GM21515 (cell line): ENCODE measurements around the gene EDAR.

Experiments used
- ATAC-seq: cut with Tn5 transposase; IDR thresholded peaks from one replicate; pipeline ENCODE4 v1.9.1; 2021; ENCODE audit not compliant: unreplicated experiment

EDAR gene

GRCh38 chr2:108911807-108912628 is 77.0 kb downstream of the EDAR start:
- ATAC-seq, result no peak

GRCh38 chr2:108911401-108911800 is 77.6 kb downstream of the EDAR start:
- no peak for ATAC-seq

- no peak for ATAC-seq
Measured at GRCh38 chr2:108910541-108911396, 78.3 kb downstream of the EDAR start.

DNA sequence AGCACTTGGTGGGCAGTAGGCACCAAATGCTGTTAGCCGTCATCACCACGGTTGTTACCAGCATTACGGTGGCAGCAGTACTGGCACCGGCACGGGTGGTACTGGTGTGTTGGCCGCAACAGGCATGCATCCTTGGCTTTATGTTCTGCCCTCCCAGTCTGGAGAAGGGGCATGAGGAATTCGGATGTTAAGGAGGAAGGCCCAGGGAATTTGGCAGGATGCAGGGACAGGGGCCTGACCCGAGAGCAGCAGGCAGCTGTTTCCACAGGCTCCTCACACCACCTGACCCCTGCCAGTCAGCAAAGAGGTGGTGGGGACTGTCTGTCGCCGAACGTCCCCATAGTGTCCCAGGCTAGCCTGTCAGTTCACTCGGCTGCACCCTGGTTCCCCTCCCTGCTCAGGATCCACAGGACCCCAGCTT is 79.0 kb downstream of the EDAR start:
- ATAC-seq, result no peak

GRCh38 chr2:108909275-108909823 is 79.7 kb downstream of the EDAR start:
- ATAC-seq, result no peak

DNA sequence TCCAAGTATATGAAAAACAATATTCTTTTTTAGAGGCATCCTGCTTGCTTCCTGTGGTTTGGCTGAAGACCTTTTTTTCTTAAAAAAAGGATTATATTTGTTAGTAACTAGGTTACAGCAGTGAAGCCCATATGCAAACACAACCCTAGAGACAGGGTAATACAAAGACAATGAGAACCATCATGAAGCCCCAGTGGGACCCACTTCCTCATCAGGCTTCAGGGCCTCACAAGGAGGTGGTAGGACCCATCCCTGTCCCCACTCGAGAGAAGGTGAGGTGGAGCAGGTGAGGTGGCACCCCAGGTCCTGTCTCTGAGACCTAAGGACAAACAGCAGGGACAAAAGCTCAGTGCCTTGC is 80.3 kb downstream of the EDAR start:
- no peak for ATAC-seq

DNA sequence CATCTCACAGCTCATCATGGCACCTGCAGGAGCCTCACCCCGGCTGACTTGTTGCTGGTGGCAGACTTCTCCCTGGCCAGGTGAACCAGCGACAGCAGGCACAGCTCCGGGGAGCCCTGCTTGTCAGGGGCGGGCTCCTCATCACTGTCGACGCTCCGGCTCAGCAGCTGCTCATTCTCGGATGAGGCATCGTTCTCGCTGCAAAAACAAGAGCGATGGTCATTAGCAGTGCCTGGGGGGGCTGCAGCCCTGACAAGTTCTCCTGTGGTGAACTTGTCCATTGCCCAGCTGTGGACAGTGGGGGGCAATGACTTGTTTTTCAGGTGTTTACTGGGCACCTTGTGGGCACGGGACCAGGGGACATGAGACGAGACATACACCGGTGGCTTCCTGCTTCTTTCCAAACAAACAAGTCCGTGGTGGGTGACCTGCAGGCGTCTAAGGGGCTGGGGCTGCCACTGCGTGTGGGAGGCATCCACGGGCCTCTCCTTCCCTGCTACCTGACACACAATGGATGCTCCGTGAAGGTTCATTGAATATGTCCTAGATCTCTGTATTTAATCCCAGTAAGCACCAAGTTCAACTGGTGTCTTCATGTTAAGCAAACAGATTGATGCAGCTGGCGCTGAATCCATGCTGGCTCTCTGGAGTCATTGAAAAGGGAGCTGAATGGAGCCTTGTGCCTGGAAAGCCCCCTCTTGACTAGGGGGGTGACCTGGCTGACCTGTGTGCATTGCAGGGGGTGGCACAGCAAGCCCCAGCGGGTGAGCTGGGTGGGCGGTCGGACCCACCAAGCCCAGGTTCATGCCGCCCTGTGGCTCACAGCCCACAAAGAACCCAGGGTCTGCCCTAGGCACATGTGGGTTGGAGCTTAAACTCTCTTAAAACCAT is 81.0 kb downstream of the EDAR start:
- no peak for ATAC-seq

- no peak for ATAC-seq
Measured at GRCh38 chr2:108906403-108907077, 82.5 kb downstream of the EDAR start.

GRCh38 chr2:108905906-108906305 is 83.1 kb downstream of the EDAR start:
- ATAC-seq, result no peak

DNA sequence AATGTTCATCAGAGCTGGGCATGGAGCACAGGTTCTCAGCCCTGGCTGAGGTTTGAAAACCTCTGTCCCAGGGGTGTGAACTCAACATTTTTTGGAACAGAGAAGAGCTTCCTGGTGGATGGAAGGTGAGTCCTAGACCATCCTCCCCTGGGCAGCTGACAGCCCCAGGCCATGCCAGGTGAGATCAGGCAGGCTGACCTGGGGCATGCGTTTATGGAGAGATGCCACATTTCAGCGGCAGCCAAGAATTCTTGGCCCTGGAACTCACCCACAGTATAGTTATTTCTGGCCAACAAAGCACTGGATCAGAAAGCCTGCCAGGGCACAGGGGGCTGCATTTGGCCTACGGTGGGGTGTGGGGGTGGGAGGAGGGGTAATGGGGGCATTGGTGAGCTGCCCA is 83.8 kb downstream of the EDAR start:
- no peak for ATAC-seq

DNA sequence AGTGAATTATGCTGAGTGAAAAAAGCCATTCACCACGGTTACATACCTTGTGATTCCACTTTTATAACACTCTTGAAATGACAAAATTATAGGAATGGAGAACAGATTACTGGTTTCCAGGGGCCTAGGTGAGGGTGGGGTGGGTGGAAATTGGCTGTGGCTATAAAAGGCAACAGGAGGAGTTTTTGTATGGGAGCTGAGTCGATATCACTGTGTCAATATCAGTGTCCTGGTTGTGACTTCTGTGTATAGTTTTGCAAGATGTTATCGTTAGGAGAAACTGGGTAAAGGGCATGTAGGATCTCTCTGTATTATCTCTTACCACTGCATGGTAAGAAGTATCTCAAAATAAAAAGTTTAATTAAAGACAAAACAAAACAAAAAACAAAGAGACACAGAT is 84.3 kb downstream of the EDAR start:
- no peak for ATAC-seq

- ATAC-seq, result no peak
Measured at GRCh38 chr2:108898315-108899082, 90.5 kb downstream of the EDAR start.

- no peak for ATAC-seq
Measured at GRCh38 chr2:108896741-108897140, 92.3 kb downstream of the EDAR start.

- ATAC-seq, result no peak
Measured at GRCh38 chr2:108895188-108895587, 93.8 kb downstream of the EDAR start.

GRCh38 chr2:108894766-108895165 is 94.3 kb downstream of the EDAR start:
- no peak for ATAC-seq

DNA sequence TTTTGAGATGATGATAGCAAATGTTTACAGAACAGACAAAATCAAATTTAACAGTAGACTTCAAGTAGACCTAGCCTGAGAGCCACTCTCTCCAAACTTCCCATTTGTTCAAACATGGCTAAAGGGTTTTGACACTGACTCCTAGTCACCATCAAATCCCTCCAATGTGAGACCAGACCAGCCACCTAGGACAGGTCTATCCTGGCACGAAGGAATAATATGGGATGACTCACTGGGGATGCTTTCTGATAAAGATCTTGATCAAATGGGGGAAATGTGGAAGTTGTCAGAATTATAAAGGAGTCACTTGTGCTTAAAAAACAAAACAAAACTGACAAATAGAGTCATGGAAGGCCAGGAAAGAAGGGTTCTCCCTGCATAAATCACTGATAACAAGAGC is 95.7 kb downstream of the EDAR start:
- ATAC-seq, result no peak

DNA sequence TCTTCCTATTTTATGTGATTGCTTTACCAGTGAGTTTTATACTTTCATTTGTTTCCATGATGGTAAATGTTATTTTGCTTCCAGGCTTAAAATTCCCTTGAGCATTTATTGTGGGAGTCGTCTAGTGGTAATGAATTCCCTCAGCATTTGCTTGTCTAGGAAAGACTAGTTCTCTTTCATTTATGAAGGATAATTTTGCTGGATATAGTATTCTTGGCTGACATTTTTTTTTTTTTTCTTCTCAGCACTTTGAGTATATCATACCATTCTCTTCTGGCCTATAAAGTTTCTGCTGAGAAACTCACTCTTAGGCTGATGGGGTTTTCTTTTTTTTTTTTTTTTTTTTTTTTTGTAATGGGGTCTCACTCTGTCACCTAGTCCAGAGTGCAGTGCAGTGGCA is 99.1 kb downstream of the EDAR start:
- no peak for ATAC-seq

GRCh38 chr2:108884619-108885018 is 104.4 kb downstream of the EDAR start:
- ATAC-seq, result no peak

DNA sequence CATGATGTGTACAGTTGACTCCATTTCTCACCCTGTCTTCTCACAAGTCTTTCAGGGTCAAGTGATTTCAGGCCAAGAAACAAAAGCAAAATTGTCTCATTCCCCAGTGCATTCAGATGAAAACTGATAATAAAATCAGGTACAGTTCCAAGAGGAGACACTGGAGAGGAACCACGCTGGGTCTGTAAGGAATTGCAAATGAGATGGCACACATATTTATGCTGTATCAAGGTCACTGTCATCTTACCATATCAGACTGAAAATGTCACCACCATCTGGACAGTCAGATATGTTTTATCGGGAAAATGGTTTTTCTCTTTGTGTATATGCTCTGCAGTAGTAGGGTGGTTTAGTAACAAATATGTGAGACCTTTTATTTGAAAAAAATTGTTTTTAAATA is 110.7 kb downstream of the EDAR start:
- no peak for ATAC-seq

- ATAC-seq, result no peak
Measured at GRCh38 chr2:108877506-108877905, 111.5 kb downstream of the EDAR start.
